GM13977 (cell line): ENCODE results near the gene TMC1.

ENCODE experiments used
- DNase-seq: peaks from one replicate; pipeline ENCODE4 v3.0.0; 2012; ENCODE audit warnings: low spot score
- in situ Hi-C: fragments of 300-500 bp; cut with MboI; formaldehyde crosslinking; loops from one replicate; pipeline ENCODE4 v1.12.0; 2022; ENCODE audit warnings: low sequenced_read_pairs, low pct_unique_long_range_greater_than_20kb, mixed read lengths, inconsistent platforms; ENCODE audit not compliant: unreplicated experiment
- TF ChIP-seq, protein P1 (sequence below): IDR thresholded peaks from 2 replicates; pipeline ENCODE4 v1.5.1; 2012; ENCODE audit warnings: mild to moderate bottlenecking, control low read depth; ENCODE audit not compliant: insufficient read depth; ENCODE audit errors: extremely low read depth, missing control alignments

The TMC1 gene

DNA sequence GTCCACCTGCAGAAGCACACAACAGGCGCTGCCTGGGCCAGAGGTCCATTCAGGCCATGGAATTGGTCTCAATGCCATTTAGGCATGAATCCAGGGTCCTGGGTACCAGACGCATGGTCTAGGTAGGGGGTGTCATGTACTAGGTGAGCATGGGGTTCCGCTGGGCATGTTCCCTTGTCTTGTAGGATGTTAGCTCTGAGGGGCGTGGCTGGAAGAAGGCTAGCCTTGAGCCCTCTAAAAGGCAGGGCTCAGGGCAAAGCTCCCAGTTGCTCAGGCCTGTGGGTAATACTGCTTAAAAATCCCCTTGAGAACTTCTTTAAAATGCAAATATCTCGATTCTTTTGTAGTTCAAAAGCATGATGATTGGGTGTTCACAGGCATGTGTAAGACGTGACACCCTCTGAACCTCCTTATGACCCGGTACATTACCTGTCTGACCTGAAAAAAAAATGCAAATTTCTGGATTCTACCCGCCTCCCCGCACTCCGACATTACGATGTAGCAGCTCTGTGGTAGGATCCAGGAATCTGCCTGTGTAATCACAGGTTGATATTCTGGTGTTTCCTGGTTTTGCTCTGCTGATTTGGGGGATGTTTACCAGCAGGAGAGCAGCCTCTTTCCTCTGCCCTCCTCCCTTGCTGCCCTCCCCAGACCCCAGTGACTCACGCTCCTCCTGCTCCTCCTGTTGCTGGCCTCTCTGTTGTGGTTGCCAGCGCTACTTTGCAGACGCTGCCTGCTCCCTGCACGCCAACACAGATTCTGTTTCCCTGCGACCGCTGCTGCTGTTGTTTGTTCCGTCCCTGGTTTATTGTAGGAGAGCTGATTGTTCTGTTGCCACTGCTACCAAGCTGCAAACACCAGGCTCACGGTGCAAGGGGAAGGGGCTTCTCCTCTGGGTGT lies 5.7 kb downstream of the TMC1 start:
- peak; percentile 43 for DNase-seq
- in situ Hi-C loops, result no loop called here
- TF ChIP-seq, protein P1, sequence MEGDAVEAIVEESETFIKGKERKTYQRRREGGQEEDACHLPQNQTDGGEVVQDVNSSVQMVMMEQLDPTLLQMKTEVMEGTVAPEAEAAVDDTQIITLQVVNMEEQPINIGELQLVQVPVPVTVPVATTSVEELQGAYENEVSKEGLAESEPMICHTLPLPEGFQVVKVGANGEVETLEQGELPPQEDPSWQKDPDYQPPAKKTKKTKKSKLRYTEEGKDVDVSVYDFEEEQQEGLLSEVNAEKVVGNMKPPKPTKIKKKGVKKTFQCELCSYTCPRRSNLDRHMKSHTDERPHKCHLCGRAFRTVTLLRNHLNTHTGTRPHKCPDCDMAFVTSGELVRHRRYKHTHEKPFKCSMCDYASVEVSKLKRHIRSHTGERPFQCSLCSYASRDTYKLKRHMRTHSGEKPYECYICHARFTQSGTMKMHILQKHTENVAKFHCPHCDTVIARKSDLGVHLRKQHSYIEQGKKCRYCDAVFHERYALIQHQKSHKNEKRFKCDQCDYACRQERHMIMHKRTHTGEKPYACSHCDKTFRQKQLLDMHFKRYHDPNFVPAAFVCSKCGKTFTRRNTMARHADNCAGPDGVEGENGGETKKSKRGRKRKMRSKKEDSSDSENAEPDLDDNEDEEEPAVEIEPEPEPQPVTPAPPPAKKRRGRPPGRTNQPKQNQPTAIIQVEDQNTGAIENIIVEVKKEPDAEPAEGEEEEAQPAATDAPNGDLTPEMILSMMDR, result no peak

DNA sequence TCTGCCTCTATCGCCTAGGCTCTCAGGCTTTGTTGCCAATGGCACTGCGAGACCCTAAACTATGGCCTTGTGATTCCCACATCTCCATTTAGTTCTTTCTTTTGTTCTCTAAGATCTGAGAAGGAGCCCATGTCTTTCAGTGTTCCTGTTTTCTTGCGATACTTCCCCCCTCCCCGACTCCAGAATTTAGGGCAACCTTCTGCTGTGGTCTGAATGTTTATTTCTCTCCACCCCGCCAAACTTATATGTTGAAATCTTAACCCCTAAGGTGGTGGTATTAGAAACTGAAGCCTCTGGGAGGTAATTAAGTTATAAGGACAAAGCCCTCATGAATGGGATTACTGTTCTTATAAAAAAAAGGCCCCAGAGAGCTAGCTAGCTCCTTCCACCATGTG lies 6.4 kb downstream of the TMC1 start:
- DNase-seq, result no peak
- TF ChIP-seq, protein P1, result no peak
- in situ Hi-C loops, result no loop called here

DNA sequence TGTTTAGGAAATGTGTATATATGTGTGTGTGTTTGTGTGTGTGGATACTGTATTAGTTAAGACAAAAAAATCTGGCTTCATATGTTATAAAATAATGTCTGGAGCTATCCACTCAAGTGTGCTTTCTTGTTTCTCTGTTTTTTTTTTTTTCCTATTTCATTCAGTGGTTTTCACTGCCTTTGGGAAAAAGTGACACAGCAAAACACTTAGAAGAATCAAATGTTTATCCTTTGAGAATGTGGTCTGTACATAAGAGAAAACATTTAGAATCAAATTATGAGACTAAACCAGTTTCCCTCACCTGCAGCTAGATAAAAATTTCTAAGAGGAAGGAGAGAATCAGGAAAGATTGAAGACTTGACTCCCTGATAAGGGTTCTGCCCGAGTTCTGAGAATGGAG lies 8.1 kb downstream of the TMC1 start:
- DNase-seq, result no peak
- in situ Hi-C loops, result no loop called here
- TF ChIP-seq, protein P1, result no peak

DNA sequence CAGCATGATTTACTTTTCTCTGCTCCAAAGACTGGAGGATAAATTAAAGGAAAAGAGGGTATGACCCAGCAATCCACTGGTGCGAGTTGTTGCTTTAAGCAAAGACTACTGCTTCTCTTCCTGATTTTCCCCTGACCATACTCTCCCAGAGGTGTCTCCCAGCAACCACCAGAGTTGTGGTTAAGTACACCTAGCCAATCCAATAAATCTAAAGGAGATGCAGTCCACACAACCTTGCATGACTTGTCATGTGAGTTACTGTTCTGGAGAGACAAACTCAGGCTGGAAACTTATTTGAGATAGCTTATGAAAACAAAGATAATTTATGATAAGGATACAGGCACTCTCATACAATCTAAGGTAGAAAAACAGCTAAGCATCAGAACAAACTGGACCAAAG lies 11.9 kb downstream of the TMC1 start:
- TF ChIP-seq, protein P1, result no peak
- in situ Hi-C loops, result no loop called here
- DNase-seq, result no peak

DNA sequence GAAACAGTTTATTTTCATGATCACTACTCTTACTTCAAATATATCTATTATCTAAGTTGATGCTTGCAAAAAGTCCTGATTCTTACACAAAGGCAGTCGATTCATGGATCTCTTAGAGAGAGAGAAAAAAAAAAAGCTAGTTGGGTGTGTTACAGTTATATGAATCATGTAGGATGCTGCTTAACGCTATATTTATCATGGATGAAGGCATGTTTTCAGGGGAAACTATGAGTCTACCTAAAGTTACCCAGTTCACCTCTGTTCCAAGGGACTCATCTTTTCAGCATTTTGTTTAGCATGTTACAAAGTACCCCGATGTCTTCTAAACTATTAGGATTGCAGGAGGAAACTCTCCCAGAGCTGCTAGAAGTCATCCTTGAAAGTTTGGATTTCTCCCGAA lies 13.5 kb downstream of the TMC1 start:
- no peak for DNase-seq
- in situ Hi-C loops, result no loop called here
- TF ChIP-seq, protein P1, result no peak

DNA sequence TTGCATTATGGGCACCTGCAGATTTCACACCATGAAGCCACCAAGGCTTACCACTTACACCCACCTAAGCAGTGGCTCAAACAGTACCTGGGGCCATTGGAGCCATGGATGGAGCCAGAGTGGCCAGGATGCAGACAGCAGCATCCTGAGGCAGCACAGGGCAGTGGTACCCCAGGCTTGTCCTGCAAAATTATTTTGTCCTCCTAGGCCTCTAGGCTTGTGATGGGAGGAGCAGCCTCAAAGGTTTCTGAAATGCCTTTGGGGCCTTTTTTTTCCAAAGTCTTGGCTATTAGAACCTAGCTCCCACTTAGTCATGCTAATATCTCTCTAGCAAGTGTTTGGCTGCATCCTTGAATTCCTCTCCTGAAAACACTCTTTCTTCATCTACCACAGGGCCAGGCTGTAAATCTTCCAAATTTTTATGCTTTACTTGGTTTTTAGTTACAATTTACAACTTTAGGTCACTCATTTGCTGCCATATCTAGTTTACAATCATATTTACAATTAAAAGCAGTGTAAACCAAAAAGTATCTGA lies 15.7 kb downstream of the TMC1 start:
- TF ChIP-seq, protein P1, result no peak
- in situ Hi-C loops, result no loop called here
- DNase-seq, result no peak
